Measurements from ENCODE around the gene KRT80.

- no peak for TF ChIP-seq POLR2A (IDR thresholded peaks at IDR 0.05)
- TF ChIP-seq CTCF (IDR thresholded peaks at IDR 0.05), result no peak
Measured at GRCh38 chr12:52147367-52147963, 44.3 kb downstream of the KRT80 start.
